ENCODE results near the gene KLF11. TPM values are rescaled to one million over a fixed set of nuclear protein-coding genes. Genes with fewer than 3 reads are reported as not detected.

Gene KLF11
- total and polyA plus RNA-seq, 9 of the 15 experiments (the other 6 are each of a cell fraction or from before 2014, with no cell fraction given) = 2.1 to 13.4 (median 6.5) TPM

DNA sequence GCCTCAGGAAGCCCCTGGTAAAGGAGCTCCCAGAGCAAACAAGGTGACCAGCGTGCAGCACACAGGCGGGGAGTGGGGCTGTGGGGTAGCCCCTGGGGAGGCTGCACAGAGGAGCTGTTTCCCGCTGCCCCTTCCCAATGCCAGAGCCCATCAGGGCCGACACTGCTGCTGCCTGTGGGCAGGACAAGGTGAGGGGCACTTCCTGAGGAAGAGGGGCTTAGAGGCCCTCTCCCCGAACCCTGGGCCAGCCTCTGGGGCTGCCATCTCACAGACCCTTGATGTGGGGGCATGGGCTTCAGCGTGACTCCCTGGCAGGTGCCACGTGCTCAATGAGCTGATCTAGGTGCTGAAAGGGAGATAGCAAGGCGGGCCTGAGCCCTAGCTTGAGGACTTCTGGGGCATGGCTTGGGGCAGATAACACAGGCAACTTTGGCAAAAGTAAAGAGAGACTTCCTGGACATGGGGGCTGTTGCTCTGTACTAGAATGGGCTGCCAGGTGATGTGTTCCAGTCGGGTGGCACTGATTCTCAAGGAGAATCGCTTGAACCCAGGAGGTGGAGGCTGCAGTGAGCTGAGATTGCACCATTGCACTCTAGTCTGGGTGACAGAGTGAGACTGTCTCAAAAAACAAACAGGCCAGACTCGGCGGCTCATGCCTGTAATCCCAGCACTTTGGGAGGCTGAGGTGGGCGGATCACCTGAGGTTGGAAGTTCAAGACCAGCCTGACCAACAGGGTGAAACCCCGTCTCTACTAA lies 9.9 kb upstream of the KLF11 start (continued):
- TF ChIP-seq, protein P1, sequence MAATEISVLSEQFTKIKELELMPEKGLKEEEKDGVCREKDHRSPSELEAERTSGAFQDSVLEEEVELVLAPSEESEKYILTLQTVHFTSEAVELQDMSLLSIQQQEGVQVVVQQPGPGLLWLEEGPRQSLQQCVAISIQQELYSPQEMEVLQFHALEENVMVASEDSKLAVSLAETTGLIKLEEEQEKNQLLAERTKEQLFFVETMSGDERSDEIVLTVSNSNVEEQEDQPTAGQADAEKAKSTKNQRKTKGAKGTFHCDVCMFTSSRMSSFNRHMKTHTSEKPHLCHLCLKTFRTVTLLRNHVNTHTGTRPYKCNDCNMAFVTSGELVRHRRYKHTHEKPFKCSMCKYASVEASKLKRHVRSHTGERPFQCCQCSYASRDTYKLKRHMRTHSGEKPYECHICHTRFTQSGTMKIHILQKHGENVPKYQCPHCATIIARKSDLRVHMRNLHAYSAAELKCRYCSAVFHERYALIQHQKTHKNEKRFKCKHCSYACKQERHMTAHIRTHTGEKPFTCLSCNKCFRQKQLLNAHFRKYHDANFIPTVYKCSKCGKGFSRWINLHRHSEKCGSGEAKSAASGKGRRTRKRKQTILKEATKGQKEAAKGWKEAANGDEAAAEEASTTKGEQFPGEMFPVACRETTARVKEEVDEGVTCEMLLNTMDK (IDR thresholded peaks at IDR 0.05; ENCODE audit: borderline replicate concordance, insufficient read depth, low read depth, low read length, poor library complexity, severe bottlenecking) = no peak
- TF ChIP-seq MIER1 (IDR thresholded peaks at IDR 0.05; ENCODE audit: low read depth) (peak; percentile 81; the same call in 1 of the 2 replicates), EHMT2 (IDR thresholded peaks at IDR 0.05) (peak; percentile 77; the same call in 1 of the 2 replicates), TRIM24 (IDR thresholded peaks at IDR 0.05) (no peak), PHB (CRISPR knock-in tag; IDR thresholded peaks at IDR 0.05) (no peak)
- TF ChIP-seq, protein P2, sequence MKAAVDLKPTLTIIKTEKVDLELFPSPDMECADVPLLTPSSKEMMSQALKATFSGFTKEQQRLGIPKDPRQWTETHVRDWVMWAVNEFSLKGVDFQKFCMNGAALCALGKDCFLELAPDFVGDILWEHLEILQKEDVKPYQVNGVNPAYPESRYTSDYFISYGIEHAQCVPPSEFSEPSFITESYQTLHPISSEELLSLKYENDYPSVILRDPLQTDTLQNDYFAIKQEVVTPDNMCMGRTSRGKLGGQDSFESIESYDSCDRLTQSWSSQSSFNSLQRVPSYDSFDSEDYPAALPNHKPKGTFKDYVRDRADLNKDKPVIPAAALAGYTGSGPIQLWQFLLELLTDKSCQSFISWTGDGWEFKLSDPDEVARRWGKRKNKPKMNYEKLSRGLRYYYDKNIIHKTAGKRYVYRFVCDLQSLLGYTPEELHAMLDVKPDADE (conservative IDR thresholded peaks at IDR 0.05; ENCODE audit: control insufficient read depth, low read depth, low read length) = no peak; the same call in 1 of the 2 replicates
